Measurements from ENCODE around the gene NFATC2.

The NFATC2 gene

DNA sequence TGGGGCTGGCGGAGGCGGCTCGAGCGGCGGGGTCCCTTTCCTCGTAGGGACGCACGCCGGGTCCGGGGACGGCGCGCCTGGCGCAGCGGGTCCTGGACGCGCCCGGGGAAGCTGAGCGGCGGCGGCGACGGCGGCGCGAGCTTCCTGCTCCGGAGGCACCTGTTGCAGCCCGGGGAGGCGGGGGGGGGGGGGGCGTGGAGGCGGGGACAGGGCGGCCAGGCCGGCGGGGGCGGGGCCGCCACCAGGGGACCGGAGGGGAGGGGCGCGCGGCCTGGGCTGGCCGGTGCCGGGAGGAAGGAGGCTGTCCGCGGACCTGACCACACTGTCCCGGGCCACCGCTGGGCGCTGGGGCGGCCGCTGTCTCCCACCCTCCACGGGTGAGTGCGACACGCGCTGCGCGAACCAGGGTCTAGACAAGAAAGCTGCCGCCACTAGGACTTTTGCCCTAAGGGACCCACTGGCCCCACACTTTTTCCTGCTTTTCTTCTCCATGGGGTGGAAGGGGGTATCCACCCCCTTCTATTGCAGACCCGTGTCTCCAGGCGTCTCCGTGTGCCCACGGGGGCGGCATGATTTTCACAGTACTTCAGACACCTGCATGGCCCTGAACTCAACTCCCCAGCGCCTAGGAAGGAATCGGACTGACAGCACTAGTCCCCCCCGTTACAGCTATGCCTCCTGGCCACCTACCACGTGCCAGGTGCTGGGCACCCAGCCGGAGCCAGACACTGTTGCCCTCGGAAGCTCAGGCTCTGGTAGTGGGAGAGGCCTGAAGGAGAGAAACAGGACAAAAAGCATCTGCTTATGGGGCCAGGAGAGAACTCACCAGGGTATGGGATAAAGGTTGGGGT lies at the start of gene NFATC2:
Gene NFATC2, minus strand, starts transcription at position 149 of the 851 bp plus-strand sequence. CDS start 220 bp downstream, outside the sequence.
- in situ Hi-C loops (cut with HindIII; ENCODE audit: low sequenced_read_pairs), result no loop called here
- TF ChIP-seq, protein P1, sequence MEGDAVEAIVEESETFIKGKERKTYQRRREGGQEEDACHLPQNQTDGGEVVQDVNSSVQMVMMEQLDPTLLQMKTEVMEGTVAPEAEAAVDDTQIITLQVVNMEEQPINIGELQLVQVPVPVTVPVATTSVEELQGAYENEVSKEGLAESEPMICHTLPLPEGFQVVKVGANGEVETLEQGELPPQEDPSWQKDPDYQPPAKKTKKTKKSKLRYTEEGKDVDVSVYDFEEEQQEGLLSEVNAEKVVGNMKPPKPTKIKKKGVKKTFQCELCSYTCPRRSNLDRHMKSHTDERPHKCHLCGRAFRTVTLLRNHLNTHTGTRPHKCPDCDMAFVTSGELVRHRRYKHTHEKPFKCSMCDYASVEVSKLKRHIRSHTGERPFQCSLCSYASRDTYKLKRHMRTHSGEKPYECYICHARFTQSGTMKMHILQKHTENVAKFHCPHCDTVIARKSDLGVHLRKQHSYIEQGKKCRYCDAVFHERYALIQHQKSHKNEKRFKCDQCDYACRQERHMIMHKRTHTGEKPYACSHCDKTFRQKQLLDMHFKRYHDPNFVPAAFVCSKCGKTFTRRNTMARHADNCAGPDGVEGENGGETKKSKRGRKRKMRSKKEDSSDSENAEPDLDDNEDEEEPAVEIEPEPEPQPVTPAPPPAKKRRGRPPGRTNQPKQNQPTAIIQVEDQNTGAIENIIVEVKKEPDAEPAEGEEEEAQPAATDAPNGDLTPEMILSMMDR (IDR thresholded peaks at IDR 0.05; ENCODE audit: low read depth, low read length), result no peak
- H3K4me3 ChIP-seq (ENCODE audit: low read depth, low read length), result peak within 1 kb of the TSS; percentile 16
- no peak for DNase-seq (ENCODE audit: low read depth, low spot score)

DNA sequence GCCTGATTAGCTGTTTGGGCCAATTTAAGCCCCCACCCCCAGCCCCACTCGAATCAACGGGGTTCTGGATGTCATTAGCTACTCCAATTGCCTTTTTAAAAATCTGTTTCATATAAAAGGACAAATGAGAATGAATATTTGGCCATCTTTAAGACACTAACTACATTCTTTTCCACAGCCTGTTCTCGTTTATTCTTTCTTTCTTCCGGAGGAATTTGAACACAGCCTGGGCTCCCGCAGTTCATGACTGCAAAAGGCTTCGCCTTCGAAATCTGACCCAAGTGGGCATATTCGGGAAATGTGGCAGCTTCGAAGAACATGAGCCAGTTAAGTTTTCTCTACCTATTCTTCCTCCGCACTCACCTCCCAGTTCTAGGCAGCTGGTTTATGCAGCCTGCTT lies 49.4 kb upstream of the NFATC2 start:
- no peak overlapping the region for H3K4me3 ChIP-seq (ENCODE audit: low read depth, low read length)
- TF ChIP-seq, protein P1 (IDR thresholded peaks at IDR 0.05; ENCODE audit: low read depth, low read length), result no peak
- in situ Hi-C loops (cut with HindIII; ENCODE audit: low sequenced_read_pairs), result no loop called here
- no peak for DNase-seq (ENCODE audit: low read depth, low spot score)

DNA sequence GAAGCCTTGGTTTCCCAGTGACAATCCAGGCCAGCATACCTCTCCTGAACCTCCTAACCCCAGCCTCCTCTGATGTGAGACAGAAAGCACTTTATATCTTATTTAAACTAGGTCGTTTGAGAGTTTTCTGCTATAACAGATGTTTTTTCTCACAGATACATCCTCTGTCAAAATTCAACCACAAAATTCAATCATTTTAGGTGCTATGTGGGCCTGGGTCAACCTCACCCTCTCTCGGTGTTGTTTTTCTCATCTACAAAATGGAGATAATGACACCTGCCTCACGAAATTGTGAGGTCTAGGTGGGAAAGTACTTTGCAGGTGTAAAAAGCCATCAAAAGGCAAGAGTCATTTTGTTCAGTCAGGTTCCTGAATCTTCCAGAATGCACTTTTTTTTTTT lies 46.2 kb upstream of the NFATC2 start:
- TF ChIP-seq, protein P1 (IDR thresholded peaks at IDR 0.05; ENCODE audit: low read depth, low read length), result no peak

DNA sequence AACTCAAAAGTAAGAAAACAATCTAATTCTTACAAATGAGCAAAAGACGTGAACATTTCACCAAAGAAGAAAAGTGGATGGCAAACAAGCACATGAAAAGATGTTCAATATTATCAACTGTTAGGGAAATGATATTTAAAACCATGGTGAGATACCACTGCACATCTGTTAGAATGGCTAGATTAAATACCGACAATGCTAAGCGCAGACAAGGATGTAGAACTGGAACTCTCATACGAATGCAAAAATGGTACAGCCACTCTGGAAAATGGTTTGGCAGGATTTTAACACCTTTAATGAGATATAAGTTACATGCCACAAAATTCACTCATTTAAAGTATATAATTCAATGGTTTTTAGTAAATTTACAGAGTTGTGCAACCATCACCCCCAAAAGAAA lies 44.6 kb upstream of the NFATC2 start:
- in situ Hi-C loops (cut with HindIII; ENCODE audit: low sequenced_read_pairs), result no loop called here
- no peak overlapping the region for H3K4me3 ChIP-seq (ENCODE audit: low read depth, low read length)
- TF ChIP-seq, protein P1 (IDR thresholded peaks at IDR 0.05; ENCODE audit: low read depth, low read length), result no peak
- no peak for DNase-seq (ENCODE audit: low read depth, low spot score)

More for the DNA sequence above, 46.2 kb upstream of the NFATC2 start:
- no peak for DNase-seq (ENCODE audit: low read depth, low spot score)
- no peak overlapping the region for H3K4me3 ChIP-seq (ENCODE audit: low read depth, low read length)
- in situ Hi-C loops (cut with HindIII; ENCODE audit: low sequenced_read_pairs), result no loop called here

DNA sequence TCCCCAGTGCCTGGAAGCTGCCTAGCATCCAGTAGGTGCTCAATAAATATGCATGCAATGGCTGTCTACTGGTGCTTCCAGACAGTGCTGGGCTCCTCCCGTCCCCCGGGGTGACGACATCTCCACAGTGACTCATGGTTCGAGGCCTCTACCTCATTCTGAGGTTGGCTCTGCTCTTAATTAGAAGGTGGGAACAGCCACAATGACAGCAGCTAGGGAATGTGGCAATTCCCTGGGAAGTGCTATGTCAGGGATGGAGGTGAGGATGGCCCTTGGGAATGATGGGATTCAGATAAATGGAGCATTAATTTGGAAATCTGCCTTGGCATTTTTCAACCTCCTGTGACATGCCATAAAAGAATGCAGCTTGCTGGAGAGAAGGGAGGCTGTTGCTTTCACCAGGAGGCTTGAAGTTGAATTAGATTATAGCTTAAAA lies 43.5 kb upstream of the NFATC2 start:
- no peak overlapping the region for H3K4me3 ChIP-seq (ENCODE audit: low read depth, low read length)
- TF ChIP-seq, protein P1 (IDR thresholded peaks at IDR 0.05; ENCODE audit: low read depth, low read length), result no peak
- in situ Hi-C loops (cut with HindIII; ENCODE audit: low sequenced_read_pairs), result no loop called here
- peak; percentile 80 for DNase-seq (ENCODE audit: low read depth, low spot score)

DNA sequence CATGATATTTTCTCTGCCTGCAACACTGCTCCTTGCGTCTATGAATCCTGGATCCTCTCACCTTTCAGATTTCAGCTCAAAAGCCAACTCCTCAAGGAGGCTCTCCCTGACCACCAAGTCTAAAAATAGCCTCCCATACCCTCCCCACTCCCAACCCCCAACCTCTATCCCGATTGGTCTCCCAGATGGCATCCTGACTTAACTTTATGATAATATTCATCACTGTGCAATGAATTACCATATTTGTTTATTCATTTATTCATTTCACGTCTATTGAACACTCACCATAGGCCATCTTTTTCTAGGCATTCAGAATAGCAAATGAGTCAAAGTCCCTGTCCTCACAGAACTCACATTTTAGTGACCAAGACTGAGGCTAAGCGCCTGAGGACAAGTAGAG lies 42.6 kb upstream of the NFATC2 start:
- TF ChIP-seq, protein P1 (IDR thresholded peaks at IDR 0.05; ENCODE audit: low read depth, low read length), result no peak
- no peak for DNase-seq (ENCODE audit: low read depth, low spot score)
- no peak overlapping the region for H3K4me3 ChIP-seq (ENCODE audit: low read depth, low read length)
- in situ Hi-C loops (cut with HindIII; ENCODE audit: low sequenced_read_pairs), result no loop called here
